NCI-H1105 (cell line): Measurements from ENCODE around the gene IL6R.
"Not testable (repeated sequence)": the region's sequence is repeated elsewhere in the genome, so short reads cannot be mapped to it uniquely, and the experiment has no call there.

Source experiments
- DNase-seq: peaks from one replicate; lab custom pipeline; 2025; lab: John Stamatoyannopoulos, UW

IL6R gene

DNA sequence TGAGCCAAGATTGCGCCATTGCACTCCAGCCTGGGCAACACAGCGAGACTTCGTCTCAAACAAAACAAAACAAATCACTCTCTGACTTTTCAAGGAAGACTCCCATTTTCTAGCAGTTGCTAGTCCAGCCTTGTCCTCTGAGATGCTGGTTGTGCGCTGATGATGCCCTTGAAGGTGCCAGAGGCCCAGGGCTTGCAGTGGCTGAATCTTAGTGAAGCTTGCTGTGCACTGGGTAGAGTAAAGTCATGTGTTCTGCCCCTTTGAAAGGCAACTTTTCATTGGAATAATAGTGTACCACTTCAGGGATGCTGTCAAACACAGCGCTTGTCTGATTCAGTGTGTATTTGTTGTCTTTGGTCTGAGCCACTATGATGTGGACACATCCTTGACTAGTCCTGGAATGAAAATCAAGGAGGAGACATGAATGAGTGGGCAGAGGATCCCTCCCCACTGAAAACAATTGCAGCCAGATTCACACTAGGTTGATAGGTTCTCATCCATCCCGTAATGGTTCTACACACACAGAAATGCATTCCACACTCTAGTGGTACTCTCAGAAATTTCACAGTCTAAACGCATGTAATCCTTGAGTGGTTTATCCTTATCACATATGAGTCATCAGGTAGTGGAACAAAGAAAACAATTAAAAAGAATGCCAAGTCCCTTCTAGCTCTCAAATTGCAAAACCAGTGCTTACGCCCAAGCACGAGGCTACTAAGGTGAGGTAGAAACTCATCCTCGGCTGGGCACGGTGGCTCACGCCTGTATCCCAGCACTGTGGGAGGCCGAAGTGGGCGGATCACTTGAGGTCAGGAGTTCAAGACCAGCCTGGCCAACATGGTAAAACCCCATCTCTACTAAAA lies 79.0 kb downstream of the IL6R start:
- DNase-seq: no peak

DNA sequence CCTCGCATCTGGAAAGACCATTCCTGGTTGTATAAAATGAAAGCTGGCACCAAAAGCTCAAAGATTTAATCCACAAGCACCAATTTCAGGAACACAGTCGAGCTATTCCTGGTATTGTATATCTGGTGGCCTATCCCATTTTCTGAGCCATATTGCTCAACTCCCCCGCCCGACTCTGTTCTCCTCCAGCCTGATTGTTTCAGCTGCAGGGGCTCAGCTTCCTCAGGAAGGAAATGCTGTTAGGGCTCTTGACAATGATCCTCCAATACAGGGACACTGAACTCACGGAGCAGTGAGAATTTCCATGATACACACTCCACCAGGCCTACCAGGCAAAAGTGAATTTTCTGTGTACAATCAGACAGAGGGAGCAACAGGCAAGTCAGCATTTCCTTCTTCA lies 80.0 kb downstream of the IL6R start:
- DNase-seq: no peak

DNA sequence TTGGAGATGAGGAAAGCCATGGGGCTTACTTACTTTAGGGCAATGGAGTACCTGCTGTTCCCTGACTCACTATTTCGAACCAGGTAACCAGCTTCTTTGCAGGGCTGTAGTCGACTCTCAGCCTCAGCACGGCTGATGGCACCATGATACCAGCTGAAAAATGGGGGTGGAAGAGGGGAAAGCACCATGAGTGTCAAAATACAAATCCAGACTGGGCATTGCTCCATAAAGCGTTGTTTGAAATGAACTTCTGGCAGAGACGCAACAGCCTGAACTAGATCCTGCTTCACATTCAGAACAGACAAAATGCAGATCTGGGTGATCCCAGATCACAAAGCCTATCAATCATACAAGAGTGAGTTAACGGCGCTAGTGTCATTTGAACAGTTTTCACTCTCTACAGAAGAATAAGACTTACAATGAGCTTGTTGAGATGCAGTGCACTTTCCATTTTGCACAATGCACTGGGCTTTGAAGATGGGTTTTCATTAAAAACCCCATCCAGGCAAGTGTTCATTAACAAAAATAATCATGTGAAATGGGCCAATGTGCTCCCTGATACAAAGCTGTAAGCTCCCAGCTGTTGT lies 80.9 kb downstream of the IL6R start:
- no peak for DNase-seq

DNA sequence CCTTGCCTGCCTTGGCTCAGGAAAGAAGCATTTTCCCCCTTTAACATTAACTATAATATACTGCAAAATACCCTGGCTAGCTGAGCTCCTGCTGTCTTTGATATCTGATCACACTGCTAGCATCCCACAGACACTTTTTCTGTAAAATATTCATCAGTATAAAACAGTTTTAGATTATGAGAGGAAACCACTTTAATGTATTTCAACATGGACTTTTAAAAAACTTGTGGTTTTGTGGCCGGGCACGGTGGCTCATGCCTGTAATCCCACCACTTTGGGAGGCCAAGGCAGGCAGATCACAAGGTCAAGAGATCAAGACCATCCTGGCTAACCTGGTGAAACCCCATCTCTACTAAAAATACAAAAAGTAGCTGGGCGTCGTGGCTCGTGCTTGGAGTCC lies 81.6 kb downstream of the IL6R start:
- not testable (repeated sequence) for DNase-seq

DNA sequence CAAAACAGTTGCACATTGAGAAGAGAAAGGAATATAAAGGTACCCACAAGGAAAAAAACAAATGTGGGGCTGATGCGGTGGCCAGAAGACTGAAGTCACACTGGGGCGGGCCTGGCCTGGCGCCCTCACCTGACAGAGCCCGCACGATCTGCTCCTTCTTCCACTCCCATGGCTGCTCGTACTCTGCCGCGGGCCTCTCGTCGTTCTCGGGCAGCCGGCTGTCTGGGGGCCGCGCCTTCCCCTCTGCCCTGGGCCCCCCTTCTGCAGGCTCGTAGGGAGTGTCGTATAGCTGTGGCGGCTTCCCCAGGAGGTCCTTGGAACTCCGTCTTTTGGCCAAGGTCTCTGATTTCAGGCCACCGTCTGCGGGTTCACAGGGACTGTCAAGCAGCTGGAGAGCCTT lies 83.8 kb downstream of the IL6R start:
- DNase-seq: no peak

DNA sequence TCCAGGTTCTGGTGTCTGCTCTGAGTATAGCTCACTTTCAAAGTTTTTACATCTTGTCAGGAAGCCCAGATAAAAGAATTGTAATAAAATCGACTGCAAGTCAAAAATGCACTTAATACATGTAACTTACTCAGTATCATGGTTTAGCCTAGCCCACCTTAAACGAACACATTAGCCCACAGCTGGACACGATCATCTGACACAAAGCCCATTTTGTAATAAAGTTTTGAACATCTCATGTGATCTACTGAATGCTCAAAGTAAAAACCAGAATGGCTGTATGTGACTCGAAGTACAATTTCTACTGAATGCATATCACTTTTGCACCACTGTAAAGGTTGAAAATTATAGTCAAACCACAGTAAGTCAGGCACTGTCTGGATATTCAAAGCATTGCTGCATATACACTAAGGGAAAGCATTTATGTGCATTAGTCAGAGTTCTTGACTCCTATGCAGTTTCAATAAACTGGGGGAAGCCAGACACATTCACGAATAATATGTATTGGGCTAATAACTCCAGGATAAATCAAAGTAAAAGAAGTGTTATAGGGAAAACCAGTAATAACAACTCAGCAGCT lies 84.6 kb downstream of the IL6R start:
- no peak for DNase-seq

DNA sequence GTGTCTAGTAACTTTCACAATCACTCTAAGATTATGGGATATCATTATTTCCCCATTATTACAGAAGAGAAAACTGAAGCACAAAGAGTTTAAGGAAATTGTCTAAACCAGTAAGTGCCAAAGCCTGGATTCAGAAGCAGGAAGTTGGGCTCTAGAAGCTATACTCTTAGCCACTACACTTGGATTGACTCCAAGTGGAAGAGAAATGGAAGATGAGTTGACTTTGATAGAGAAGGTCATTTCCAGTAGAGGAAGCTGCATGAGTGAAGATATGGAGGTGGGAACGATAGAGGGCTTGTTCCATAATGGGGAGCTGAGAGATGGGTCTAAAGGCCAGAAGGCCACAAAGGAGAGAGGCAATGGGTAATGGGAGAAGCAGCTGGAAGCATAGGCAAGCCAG lies 85.2 kb downstream of the IL6R start:
- DNase-seq: no peak

DNA sequence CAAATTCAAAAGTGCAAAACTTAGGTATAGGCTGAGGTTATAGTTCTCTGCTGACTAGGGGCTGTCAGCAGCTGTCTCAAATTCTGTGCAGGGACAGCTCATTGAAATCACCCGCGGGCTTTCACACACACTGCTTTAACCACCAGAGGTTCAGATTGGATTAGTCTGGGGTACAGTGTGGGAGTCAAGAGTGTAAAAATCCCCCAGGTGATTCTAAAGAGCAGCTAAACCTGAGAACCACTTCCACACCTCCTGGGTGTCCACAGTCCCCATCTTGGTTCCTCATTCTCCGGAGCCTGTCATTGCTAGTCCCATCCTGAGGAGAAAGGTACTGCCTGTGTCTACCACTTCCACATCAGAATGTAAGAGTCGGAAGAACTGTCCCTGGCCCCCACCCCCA lies 87.0 kb downstream of the IL6R start:
- no peak for DNase-seq

DNA sequence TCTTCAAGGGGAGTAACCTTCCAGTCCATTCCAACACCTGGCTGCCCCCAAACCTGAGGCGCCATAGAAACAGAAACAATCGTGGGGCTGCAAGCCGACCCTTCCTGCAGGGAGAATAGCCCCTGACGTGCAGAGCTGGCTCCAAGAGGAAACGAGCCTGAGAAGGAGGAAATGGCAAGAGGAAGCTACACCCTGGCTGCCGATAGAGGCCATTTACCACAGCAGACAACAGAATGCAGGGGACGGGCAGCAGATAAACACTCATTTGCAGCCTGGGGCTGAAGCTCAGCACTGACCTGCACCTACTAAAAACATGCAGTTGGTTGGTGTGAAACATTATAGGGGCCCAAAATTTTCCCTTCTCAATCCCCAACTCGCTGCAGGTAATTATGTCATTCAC lies 88.1 kb downstream of the IL6R start:
- DNase-seq: no peak

DNA sequence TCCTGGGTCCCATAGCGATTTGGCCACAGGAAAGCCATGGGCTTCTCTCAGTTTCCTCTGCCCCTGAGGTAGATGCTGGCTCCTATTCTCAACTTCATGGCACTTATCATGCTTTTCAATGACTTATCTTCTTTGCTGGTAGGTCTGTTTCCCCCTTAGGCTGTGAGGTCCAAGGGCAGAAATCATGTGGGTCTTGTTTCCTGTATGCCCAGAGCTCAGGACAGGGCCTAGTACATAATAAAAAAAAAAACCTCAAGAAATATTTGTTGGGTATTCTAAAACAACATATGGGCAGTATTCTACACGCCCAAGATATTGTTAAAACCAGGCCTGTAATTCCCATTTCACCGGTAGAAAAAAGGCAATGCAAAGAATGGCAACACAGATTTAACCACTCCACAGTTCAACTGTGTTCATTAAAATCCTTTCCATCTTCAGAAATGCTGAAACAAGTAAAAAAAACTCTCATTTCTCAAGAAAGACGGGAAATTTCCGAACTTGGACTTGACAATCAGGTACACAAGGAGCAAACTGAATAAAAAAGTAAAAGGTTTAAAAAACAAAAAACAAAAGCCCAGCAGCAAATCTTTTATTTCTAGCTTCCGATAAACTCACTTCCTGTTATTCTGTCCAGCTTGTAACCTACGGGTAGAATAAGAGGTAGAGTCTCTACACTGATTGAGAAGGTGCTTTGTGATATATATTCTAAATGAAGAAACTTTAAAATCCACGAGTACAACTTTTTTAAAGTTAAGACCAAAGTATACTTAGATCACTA lies 90.5 kb downstream of the IL6R start:
- no peak for DNase-seq

DNA sequence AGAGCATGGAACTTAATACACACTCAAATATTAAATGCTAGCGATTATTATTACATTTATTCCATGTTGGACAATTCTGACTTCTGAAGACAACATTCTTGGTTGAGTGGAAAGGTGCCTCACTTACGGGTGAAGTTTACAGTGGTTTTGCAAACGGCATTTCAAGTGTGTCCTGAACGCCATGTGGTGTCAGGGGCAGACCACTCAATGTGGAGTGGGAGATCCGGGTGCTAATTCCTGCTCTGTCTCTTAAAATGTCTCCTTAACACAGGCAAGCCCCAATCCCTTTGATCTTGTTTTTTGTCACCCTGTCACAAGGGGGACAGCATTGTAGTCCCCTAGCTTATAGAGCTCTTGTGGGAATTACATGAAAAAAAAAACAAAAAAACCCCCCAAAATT lies 91.2 kb downstream of the IL6R start:
- no peak for DNase-seq

DNA sequence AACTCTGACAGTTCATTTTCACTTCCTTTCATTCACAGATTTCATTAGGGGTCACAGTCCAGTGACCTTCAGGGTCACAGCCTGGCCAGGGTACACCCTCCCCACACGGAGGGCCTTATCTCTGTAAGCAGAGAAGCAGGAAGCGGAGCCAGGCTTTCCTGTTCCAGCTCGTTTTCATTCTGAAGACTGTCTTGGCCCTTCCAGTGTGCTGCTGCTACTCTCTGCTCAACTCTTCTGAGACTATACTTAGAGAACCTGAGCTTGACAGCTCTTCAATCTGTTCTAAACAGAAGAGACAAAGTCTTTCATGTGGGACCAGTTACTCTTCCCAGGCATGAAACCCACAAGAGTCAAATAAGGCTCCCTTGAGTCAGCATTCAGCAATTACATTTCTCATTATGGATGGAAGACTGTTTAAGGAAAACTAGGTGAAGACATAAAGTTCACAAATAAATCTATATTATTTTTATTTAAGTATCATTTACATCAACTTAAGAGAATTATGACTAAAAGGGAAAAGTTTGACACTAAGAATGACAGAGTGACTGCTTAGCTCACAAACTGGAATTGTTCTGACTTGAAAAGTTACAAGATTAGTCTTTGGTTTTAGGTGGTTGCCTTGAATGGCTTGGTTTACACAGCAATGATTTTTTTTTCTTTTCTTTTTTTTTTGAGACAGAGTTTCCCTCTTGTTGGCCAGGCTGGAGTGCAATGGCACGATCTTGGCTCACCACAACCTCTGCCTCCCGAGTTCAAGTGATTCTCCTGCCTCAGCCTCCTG lies 92.1 kb downstream of the IL6R start:
- no peak for DNase-seq

DNA sequence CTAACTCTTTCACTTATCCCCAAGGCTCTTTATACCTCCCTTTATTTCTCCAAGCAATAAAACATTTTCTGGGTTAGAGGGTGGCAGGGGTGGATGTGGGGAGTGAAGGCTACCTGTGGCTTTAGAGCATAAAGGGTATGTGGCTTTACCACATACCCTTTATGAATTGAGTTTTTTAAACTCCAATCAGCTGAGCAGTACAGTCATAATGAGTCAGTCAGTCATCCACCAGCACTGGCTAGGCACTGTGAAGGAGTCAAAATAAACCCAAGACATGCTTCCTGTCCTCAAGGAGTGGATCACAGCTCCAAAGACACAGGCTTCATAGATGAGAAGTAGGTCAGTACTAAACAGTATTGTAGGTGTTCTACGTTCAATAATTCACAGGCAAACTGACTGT lies 94.3 kb downstream of the IL6R start:
- no peak for DNase-seq

DNA sequence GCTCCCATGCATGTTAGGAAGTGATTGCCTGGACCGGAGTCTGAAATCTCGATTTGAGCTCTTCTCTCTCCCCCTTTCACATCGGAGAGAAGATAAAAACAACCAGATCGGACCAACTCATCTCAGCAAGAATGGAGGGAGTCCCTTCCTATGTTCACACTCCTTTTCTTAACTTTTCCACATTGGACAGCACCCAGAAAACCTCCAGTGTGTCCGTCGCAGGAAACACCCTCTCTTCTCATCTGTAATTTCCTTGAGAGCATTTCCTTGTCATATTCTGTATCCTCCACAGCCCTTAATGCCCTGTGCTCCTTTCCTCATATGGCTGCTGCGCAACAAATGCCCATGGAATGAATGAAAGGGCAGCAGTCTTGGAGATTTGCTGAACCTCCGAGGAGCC lies 95.4 kb downstream of the IL6R start:
- no peak for DNase-seq

DNA sequence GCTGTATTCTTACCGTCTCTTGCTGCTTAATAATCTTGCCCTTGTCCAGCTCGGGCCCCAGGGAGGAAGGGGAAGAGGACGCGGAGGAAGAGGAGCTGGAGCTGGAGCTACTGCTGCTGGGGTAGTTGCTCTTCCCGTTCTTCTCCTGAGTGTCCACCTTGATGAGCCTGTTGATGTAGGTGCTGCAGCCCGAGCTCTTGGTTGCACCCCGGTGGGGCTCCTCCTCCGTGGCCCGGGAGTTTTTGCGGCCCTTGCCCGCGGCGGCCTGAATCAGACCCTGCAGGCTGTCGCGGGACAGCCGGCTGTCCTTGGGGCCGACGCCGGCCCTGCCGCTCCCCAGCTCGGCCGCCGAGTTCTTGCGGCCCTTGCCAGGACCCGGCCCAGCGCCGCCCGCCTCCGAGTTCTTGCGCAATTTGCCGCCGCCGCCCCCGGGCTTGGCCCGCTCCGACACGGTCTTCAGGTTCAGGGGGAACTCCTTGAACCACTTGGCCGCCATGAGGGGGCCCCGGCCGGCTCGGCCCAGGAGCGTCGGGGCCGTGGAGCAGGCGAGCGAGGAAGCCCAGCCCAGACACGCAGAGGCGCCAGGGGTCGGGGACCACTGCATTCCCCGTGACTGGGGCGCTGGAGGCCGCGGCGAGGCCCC lies 96.4 kb downstream of the IL6R start:
- no peak for DNase-seq

DNA sequence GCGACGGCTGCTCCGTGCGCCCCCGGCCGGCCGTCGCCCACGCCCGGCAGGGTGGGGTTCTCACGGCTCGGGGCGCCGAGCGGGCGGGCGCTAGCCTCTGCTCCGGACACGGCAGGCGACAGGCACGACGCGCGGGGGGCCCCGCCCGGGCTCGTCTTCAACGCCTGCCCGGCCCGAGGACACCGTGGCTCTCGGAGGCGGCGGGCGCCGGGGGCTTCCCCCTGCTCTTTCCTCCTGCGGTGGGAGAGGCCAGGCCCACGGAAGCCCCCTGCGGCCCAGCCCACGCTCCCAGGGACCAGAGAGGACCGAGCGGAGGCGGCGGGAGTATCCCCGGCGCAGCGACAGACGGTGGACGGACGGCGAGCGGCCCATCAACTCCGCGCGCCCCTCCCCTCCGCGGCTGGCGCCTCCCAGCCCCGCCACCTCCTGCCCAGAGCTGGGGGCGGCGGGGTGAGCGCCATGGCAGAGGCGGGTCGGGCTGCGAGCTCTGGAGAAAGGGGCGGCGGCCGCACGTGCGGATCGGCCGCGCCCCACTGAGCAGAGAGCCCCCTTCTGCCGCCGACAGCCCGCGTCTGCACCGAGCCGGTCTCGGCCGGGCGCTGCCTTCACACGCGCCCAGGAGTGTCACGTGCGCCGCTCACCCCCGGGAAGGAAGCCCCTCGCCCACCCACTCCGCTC lies 97.1 kb downstream of the IL6R start, which contains the start of the genes SHE and TDRD10:
SHE (minus strand) TSS at position 347 of the 678 bp plus-strand sequence. CDS start 386 bp downstream, outside the sequence.
TDRD10 (plus strand) TSS at position 154 of the 678 bp plus-strand sequence. CDS start 4,685 bp downstream, outside the sequence.
- DNase-seq: no peak

DNA sequence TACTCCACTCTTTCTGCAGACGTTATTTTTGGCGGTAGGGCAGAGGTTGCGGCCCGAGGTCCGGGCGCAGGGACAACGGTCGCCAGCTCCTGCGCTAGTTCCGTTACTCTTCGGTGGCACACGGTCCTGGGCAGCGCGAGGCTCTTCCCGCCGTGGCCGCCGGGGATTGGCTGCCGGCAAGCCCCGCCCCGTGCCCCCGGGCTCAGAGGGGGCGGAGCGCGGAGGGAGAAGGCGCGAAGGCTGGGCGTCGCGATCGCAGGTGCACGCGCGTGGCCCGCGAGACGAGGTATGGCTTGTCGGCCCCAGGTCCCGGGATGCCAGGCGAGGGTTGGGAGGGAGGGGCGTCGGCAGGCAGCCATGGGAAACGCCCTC lies 97.6 kb downstream of the IL6R start:
- DNase-seq: no peak

DNA sequence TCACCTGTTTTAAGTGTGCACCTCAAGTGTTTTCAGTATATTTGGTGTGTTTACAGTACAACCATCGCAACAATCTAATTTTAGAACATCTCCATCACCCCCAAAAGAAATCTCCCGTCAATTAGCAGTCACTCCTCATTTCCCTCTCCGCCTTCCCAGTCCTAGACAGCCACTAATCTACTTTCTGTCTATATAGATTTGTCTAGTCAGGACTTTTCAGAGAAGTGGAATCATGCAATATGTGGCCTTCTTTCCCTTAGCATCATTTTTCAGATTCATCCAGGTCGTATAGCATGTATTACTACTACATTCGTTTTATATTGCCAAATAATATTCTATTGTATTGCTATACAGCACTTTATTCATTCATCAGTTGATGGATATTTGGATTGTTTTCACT lies 98.8 kb downstream of the IL6R start:
- DNase-seq: no peak

DNA sequence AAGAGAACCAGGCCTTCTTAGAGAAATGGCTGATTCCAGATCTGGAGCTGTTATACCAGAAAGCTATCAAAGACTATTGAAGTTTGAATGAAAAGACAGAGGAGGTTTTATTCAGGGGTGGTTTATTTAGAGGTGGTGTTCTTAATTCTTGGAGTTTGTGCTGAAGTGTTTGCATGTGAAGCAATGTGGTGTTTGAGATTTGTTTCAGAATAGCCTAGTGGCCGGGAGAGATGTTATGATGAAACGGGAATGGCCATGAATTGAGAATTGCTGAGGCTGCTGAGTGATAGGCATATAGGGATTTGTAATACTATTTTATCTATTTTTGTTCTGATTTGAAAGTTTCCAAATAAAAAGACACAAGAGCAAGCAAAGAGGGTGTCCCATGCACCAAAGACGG lies 107.6 kb downstream of the IL6R start:
- no peak for DNase-seq

DNA sequence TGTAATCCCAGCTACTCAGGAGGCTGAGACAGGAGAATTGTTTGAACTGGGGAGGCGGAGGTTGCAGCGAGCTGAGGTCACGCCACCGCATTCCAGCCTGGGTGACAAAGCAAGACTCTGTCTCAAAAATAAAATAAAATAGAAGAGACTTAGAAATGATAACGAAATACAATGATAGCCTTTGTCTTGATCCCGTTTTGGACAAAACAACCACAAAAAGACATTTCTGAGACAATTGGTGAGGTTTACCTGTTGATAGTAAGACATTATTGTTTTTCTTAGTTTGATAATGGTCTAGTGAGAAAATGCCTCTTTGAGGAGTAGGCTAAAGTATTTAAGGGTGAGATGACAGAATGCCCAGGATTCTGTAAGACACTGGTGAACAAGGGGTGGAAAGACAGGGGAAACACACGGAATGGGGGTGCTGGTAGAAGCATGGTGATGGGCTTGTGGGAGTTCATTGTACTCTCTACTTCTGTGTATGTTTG lies 109.0 kb downstream of the IL6R start:
- DNase-seq: no peak
